ENCODE measurements around the gene ZFYVE27. TPM values are rescaled to one million over a fixed set of nuclear protein-coding genes. Genes with fewer than 3 reads are reported as not detected.

The ZFYVE27 gene
- total RNA-seq, 1 experiment from 2014 or later: 41.6 TPM

DNA sequence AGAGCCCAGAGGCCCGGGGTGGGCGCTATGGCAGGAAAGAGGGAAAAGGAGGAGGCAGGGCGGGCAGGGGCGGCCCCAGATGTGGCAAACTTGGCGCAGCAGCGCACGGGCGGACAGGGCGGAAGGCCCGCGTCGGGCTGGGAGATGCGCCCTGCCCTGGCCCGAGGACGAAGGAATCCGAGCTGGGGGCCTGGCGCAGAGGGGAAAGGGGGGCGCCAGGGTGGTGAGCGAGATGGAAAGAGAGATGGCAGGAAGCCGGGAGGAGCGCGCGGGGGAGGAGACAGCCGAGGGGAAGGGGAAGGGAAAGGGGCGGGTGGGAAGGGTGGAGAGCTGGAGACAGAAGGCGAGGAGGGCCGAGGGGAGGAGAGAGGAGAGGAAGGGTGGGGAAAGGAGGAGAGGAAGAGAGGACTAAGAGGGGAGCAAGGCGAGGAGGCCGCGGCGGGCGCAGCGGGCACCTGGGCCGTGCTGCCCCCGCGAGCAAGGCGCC is 23.5 kb upstream of the ZFYVE27 start, which contains the start of gene MARVELD1:
Gene MARVELD1, plus strand, starts transcription at position 392 of the 487 bp plus-strand sequence. CDS start 147 bp downstream, outside the sequence.
- Mint-ChIP-seq H3K36me3 (ENCODE audit: insufficient read depth, unreplicated experiment) (peaks cover 21% of the 10 kb centered on the region), H3K4me1 (ENCODE audit: low read depth, unreplicated experiment) (peaks cover 18% of the 10 kb centered on the region), H3K27me3 (ENCODE audit: insufficient read depth, unreplicated experiment) (no peaks in the 10 kb centered on the region), H3K27ac (ENCODE audit: unreplicated experiment) (peak within 1 kb of the TSS; percentile 91), H3K4me3 (ENCODE audit: unreplicated experiment) (peak within 1 kb of the TSS; percentile 92), H3K9me3 (ENCODE audit: unreplicated experiment) (no peaks in the 10 kb centered on the region)
- peak within 1 kb of the TSS; percentile 89 for H3K4me3 ChIP-seq (ENCODE audit: low read depth, low read length)
- ChIA-PET POLR2A (interaction anchor here (0.6 to 2.6 kb wide), 7 partner anchors 11 to 49 kb away, joined by 3 to 20 read pairs (median 9); partner anchors contain the start of genes AVPI1 and ZFYVE27), CTCF (interaction anchor here (0.5 to 2.7 kb wide), 10 partner anchors 10 to 40 kb away, joined by 3 to 15 read pairs (median 4); partner anchors contain the start of genes AVPI1 and ZFYVE27)
- intact Hi-C loops (cut with micrococcal nuclease; ENCODE audit: unreplicated experiment): no loop called here
- peaks cover 24% of the 10 kb centered on the region for H3K4me1 ChIP-seq
- DNase-seq: peak; percentile 49 to 70
- no TSS peak for BruUV-seq (replicated peaks)
- no peaks in the 10 kb centered on the region for H3K36me3 ChIP-seq (ENCODE audit: control insufficient read depth, insufficient read depth, low read length)
- TF ChIP-seq, protein P1, sequence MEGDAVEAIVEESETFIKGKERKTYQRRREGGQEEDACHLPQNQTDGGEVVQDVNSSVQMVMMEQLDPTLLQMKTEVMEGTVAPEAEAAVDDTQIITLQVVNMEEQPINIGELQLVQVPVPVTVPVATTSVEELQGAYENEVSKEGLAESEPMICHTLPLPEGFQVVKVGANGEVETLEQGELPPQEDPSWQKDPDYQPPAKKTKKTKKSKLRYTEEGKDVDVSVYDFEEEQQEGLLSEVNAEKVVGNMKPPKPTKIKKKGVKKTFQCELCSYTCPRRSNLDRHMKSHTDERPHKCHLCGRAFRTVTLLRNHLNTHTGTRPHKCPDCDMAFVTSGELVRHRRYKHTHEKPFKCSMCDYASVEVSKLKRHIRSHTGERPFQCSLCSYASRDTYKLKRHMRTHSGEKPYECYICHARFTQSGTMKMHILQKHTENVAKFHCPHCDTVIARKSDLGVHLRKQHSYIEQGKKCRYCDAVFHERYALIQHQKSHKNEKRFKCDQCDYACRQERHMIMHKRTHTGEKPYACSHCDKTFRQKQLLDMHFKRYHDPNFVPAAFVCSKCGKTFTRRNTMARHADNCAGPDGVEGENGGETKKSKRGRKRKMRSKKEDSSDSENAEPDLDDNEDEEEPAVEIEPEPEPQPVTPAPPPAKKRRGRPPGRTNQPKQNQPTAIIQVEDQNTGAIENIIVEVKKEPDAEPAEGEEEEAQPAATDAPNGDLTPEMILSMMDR (IDR thresholded peaks at IDR 0.05; ENCODE audit: insufficient read depth in 1 of 2, low read depth in 1 of 2, low read length in 1 of 2, severe bottlenecking in 1 of 2, unreplicated experiment in 1 of 2): no peak
- H3K27me3 ChIP-seq (replicated peaks; ENCODE audit: control insufficient read depth, insufficient read depth, low read length): no peaks in the 10 kb centered on the region
- H3K9me3 ChIP-seq: no peaks in the 10 kb centered on the region

DNA sequence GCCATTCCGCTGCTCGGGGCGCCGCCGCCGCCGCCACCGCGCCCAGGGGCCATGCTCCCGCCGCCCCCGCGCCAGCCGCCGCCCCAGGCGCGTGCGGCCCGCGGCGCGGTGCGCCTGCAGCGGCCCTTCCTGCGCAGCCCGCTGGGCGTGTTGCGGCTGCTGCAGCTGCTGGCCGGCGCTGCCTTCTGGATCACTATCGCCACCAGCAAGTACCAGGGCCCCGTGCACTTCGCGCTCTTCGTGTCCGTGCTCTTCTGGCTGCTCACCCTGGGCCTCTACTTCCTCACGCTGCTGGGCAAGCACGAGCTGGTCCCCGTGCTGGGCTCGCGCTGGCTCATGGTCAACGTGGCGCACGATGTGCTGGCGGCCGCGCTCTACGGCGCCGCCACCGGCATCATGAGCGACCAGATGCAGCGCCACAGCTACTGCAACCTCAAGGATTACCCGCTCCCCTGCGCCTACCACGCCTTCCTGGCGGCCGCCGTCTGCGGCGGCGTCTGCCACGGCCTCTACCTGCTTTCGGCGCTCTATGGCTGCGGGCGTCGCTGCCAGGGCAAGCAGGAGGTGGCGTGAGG is 23.0 kb upstream of the ZFYVE27 start:
- peak overlapping the region; percentile 89 for H3K4me3 ChIP-seq (ENCODE audit: low read depth, low read length)
- TF ChIP-seq, protein P1 (IDR thresholded peaks at IDR 0.05; ENCODE audit: insufficient read depth in 1 of 2, low read depth in 1 of 2, low read length in 1 of 2, severe bottlenecking in 1 of 2, unreplicated experiment in 1 of 2): peak in 1 of 2 experiments; percentile 49
- Mint-ChIP-seq H3K27me3 (ENCODE audit: insufficient read depth, unreplicated experiment) (no peaks in the 10 kb centered on the region), H3K4me3 (ENCODE audit: unreplicated experiment) (peak overlapping the region; percentile 92), H3K9me3 (ENCODE audit: unreplicated experiment) (no peaks in the 10 kb centered on the region), H3K4me1 (ENCODE audit: low read depth, unreplicated experiment) (peaks cover 19% of the 10 kb centered on the region), H3K27ac (ENCODE audit: unreplicated experiment) (peak overlapping the region; percentile 91), H3K36me3 (ENCODE audit: insufficient read depth, unreplicated experiment) (peaks cover 21% of the 10 kb centered on the region)
- peak; percentile 74 to 81 for DNase-seq
- ChIA-PET CTCF (interaction anchor here (0.5 to 2.7 kb wide), 12 partner anchors 10 to 40 kb away, joined by 3 to 15 read pairs (median 4); partner anchors contain the start of genes AVPI1 and ZFYVE27), POLR2A (interaction anchor here (0.6 to 2.6 kb wide), 5 partner anchors 10 to 49 kb away, joined by 3 to 20 read pairs (median 5); partner anchors contain the start of genes AVPI1 and ZFYVE27)
- H3K4me1 ChIP-seq: peaks cover 22% of the 10 kb centered on the region
- intact Hi-C loops (cut with micrococcal nuclease; ENCODE audit: unreplicated experiment): loop anchor here (1.0 kb wide), 1 partner anchor 17 kb away; no protein-coding TSS in a partner anchor
- BruUV-seq (replicated peaks): no TSS peak
- H3K27me3 ChIP-seq (replicated peaks; ENCODE audit: control insufficient read depth, insufficient read depth, low read length): no peaks in the 10 kb centered on the region
- no peaks in the 10 kb centered on the region for H3K36me3 ChIP-seq (ENCODE audit: control insufficient read depth, insufficient read depth, low read length)
- H3K9me3 ChIP-seq: no peaks in the 10 kb centered on the region
